Ovary (tissue), 3 donors: ENCODE data around the gene SEC14L1.

Experiments
- POLR2A ChIP-seq: fragments of 450-650 bp; IDR thresholded peaks from one replicate; pipeline ENCODE4 v1.6.1; 2017; ENCODE audit warnings: antibody characterized with exemption, mild to moderate bottlenecking, moderate library complexity
- TF ChIP-seq, protein P1 (sequence below), 3 donors: fragments of 450-650 bp in 2 of 3; fragments of 200-600 bp in 1 of 3; IDR thresholded peaks; one replicate each; pipeline versions ENCODE4 v1.5.1 to v1.8.0; 2016 to 2022; ENCODE audit warnings: antibody characterized with exemption in 3 of 3, mild to moderate bottlenecking in 1 of 3
- donor health status: DM: no; HTN: no; CAD: no.

DNA sequence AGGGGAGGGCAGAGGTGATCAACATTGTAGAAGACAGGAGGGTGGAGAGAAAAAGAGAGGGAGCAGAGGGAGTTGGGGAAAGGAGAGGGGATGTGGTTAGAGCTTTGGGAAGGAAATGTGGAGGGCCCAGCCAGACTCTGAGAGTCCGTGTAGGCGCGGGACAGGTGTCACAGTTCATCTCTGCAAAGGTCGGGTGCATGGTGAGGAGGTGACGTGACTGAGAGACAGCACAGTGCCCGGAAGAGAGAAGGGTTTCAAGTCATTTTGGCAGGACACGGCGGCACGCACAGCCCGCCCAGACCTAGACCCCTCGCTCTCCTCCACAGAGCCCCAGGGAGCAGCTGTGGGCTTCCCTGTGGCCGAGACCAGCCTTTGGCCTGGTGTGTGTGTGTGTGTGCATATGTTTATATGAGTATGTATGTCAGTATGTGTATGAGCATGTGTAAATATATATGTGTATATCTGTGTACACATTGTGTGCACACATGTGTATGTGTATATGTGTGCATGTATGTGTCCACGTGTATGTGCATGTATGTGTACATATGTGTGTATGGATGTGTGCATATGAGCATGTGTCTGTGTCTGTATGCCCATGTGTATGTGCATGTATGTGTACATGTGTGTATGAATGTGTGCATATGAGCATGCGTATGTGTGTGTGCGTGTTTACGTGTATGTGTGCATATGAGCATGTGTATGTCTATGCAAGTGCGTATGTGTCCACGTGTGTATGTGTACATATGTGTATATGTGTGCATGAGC lies 104.6 kb downstream of the SEC14L1 start:
- TF ChIP-seq, protein P1, sequence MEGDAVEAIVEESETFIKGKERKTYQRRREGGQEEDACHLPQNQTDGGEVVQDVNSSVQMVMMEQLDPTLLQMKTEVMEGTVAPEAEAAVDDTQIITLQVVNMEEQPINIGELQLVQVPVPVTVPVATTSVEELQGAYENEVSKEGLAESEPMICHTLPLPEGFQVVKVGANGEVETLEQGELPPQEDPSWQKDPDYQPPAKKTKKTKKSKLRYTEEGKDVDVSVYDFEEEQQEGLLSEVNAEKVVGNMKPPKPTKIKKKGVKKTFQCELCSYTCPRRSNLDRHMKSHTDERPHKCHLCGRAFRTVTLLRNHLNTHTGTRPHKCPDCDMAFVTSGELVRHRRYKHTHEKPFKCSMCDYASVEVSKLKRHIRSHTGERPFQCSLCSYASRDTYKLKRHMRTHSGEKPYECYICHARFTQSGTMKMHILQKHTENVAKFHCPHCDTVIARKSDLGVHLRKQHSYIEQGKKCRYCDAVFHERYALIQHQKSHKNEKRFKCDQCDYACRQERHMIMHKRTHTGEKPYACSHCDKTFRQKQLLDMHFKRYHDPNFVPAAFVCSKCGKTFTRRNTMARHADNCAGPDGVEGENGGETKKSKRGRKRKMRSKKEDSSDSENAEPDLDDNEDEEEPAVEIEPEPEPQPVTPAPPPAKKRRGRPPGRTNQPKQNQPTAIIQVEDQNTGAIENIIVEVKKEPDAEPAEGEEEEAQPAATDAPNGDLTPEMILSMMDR (IDR thresholded peaks at IDR 0.05): no peak
- TF ChIP-seq POLR2A: no peak
